Spleen (tissue), 7 donors: Measurements from ENCODE around the gene TMEM117.

Source experiments
- CTCF ChIP-seq, 11 experiments: fragments of 200-600 bp in 7 of 11; fragments of 450-650 bp in 4 of 11; sonication (generic) in 4 of 11; IDR thresholded peaks in 8 of 11; conservative IDR thresholded peaks in 3 of 11; 1 replicate in 7 of 11; 2 replicates in 4 of 11; pipeline versions ENCODE4 v1.4.0 to v1.8.0; 2016 to 2021; ENCODE audit warnings: antibody characterized with exemption in 11 of 11, inconsistent platforms in 4 of 11, mild to moderate bottlenecking in 1 of 11
- POLR2A ChIP-seq, 3 donors: fragments of 450-650 bp; IDR thresholded peaks; one replicate each; pipeline ENCODE4 v1.5.1; 2017; ENCODE audit warnings: antibody characterized with exemption in 3 of 3, mild to moderate bottlenecking in 1 of 3
- donor health status: DM: no; HTN: no; CAD: no; lungs with moderate emphysema.
- donor health status: DM: no; HTN: no; CAD: no.
- donor health status: DM: no; HTN: no; CAD: no.

GRCh38 chr12:44126806-44127205 is 290.9 kb downstream of the TMEM117 start:
- TF ChIP-seq CTCF (IDR thresholded peaks at IDR 0.05 in 8 of 11, conservative IDR thresholded peaks at IDR 0.05 in 3 of 11) (no peak), POLR2A (IDR thresholded peaks at IDR 0.05) (no peak)
